ENCODE measurements around the gene GRB10.

DNA sequence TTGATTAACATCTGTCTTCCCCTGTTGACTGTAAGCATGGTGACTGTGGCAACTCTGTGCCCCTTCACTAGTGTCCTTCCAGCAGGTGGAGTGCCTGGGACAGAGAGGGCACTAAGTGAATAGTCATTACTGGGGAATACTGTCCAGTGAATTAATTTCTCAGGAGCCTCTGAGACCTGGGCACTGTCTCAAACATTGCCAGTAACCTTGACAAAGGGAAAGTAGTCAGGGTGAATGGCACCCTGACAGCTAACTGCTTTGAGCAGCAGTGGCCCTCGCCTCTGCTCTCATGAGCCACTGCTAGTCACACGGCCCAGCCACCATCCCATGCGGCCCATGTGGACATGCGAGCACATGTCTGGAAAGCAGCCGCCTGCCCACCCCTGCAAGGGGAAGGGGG lies 13.1 kb upstream of the GRB10 start:
- TF ChIP-seq, protein P1, sequence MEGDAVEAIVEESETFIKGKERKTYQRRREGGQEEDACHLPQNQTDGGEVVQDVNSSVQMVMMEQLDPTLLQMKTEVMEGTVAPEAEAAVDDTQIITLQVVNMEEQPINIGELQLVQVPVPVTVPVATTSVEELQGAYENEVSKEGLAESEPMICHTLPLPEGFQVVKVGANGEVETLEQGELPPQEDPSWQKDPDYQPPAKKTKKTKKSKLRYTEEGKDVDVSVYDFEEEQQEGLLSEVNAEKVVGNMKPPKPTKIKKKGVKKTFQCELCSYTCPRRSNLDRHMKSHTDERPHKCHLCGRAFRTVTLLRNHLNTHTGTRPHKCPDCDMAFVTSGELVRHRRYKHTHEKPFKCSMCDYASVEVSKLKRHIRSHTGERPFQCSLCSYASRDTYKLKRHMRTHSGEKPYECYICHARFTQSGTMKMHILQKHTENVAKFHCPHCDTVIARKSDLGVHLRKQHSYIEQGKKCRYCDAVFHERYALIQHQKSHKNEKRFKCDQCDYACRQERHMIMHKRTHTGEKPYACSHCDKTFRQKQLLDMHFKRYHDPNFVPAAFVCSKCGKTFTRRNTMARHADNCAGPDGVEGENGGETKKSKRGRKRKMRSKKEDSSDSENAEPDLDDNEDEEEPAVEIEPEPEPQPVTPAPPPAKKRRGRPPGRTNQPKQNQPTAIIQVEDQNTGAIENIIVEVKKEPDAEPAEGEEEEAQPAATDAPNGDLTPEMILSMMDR (IDR thresholded peaks at IDR 0.05; ENCODE audit: poor library complexity, severe bottlenecking), result no peak
- TF ChIP-seq TAF1 (IDR thresholded peaks at IDR 0.05; ENCODE audit: low read depth) (no peak), POLR2AphosphoS5 (IDR thresholded peaks at IDR 0.05) (no peak), EZH2 (IDR thresholded peaks at IDR 0.05; ENCODE audit: borderline replicate concordance, insufficient read depth, low read length, poor library complexity, severe bottlenecking) (no peak), RAD21 (conservative IDR thresholded peaks at IDR 0.05) (no peak), EP300 (conservative IDR thresholded peaks at IDR 0.05; ENCODE audit: poor library complexity, severe bottlenecking) (no peak)
- TF ChIP-seq, protein P2, sequence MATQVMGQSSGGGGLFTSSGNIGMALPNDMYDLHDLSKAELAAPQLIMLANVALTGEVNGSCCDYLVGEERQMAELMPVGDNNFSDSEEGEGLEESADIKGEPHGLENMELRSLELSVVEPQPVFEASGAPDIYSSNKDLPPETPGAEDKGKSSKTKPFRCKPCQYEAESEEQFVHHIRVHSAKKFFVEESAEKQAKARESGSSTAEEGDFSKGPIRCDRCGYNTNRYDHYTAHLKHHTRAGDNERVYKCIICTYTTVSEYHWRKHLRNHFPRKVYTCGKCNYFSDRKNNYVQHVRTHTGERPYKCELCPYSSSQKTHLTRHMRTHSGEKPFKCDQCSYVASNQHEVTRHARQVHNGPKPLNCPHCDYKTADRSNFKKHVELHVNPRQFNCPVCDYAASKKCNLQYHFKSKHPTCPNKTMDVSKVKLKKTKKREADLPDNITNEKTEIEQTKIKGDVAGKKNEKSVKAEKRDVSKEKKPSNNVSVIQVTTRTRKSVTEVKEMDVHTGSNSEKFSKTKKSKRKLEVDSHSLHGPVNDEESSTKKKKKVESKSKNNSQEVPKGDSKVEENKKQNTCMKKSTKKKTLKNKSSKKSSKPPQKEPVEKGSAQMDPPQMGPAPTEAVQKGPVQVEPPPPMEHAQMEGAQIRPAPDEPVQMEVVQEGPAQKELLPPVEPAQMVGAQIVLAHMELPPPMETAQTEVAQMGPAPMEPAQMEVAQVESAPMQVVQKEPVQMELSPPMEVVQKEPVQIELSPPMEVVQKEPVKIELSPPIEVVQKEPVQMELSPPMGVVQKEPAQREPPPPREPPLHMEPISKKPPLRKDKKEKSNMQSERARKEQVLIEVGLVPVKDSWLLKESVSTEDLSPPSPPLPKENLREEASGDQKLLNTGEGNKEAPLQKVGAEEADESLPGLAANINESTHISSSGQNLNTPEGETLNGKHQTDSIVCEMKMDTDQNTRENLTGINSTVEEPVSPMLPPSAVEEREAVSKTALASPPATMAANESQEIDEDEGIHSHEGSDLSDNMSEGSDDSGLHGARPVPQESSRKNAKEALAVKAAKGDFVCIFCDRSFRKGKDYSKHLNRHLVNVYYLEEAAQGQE (IDR thresholded peaks at IDR 0.05; ENCODE audit: borderline replicate concordance), result no peak
